GM21360 (cell line): ENCODE measurements around the gene WTAP.

Experiments used
- ATAC-seq: cut with Tn5 transposase; IDR thresholded peaks from one replicate; pipeline ENCODE4 v1.9.1; 2021; ENCODE audit warnings: mild to moderate bottlenecking, moderate library complexity; ENCODE audit not compliant: unreplicated experiment

WTAP gene

GRCh38 chr6:159800141-159800865, 73.0 kb downstream of the WTAP start, which contains the start of gene PNLDC1:
PNLDC1 (plus strand) TSS chr6:159800276; CDS start chr6:159800308, 32 bp downstream.
- no peak for ATAC-seq

GRCh38 chr6:159801935-159802334, 74.6 kb downstream of the WTAP start:
- no peak for ATAC-seq

GRCh38 chr6:159804504-159804903, 77.2 kb downstream of the WTAP start:
- ATAC-seq: no peak

- no peak for ATAC-seq
Observed at GRCh38 chr6:159805440-159806020, 78.2 kb downstream of the WTAP start.
